C4-2B (cell line): ENCODE measurements around the gene TUBGCP4.

ENCODE experiments used
- H3K27ac ChIP-seq: fragments of 450-650 bp; 2 replicates; pipeline ENCODE4 v1.5.1; 2017
- ZFX ChIP-seq: fragments of 450-650 bp; IDR thresholded peaks from 2 replicates; pipeline ENCODE4 v1.6.1; 2017
- TF ChIP-seq, protein P1 (sequence below): fragments of 450-650 bp; conservative IDR thresholded peaks from 2 replicates; pipeline ENCODE4 v1.5.1; 2017; ENCODE audit warnings: mild to moderate bottlenecking

The TUBGCP4 gene, protein sequence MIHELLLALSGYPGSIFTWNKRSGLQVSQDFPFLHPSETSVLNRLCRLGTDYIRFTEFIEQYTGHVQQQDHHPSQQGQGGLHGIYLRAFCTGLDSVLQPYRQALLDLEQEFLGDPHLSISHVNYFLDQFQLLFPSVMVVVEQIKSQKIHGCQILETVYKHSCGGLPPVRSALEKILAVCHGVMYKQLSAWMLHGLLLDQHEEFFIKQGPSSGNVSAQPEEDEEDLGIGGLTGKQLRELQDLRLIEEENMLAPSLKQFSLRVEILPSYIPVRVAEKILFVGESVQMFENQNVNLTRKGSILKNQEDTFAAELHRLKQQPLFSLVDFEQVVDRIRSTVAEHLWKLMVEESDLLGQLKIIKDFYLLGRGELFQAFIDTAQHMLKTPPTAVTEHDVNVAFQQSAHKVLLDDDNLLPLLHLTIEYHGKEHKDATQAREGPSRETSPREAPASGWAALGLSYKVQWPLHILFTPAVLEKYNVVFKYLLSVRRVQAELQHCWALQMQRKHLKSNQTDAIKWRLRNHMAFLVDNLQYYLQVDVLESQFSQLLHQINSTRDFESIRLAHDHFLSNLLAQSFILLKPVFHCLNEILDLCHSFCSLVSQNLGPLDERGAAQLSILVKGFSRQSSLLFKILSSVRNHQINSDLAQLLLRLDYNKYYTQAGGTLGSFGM

GRCh38 chr15:43370975-43371974 is at the start of gene TUBGCP4, which contains the start of gene ZSCAN29:
TSS of gene TUBGCP4 (plus strand) at chr15:43371101. CDS start at chr15:43371355, 254 bp downstream.
TSS of gene ZSCAN29 (minus strand) at chr15:43371043. CDS start at chr15:43369913, 1,130 bp downstream.
- TF ChIP-seq ZFX, result peak; percentile 57
- TF ChIP-seq, protein P1, sequence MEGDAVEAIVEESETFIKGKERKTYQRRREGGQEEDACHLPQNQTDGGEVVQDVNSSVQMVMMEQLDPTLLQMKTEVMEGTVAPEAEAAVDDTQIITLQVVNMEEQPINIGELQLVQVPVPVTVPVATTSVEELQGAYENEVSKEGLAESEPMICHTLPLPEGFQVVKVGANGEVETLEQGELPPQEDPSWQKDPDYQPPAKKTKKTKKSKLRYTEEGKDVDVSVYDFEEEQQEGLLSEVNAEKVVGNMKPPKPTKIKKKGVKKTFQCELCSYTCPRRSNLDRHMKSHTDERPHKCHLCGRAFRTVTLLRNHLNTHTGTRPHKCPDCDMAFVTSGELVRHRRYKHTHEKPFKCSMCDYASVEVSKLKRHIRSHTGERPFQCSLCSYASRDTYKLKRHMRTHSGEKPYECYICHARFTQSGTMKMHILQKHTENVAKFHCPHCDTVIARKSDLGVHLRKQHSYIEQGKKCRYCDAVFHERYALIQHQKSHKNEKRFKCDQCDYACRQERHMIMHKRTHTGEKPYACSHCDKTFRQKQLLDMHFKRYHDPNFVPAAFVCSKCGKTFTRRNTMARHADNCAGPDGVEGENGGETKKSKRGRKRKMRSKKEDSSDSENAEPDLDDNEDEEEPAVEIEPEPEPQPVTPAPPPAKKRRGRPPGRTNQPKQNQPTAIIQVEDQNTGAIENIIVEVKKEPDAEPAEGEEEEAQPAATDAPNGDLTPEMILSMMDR, result peak; percentile 83

GRCh38 chr15:43325039-43325684 is 45.7 kb upstream of the TUBGCP4 start:
- TF ChIP-seq, protein P1, result no peak
- no peak for TF ChIP-seq ZFX
- H3K27ac ChIP-seq, result no peak overlapping the region

More at GRCh38 chr15:43370975-43371974, at the start of gene TUBGCP4, which contains the start of gene ZSCAN29:
- peak within 1 kb of the TSS; percentile 87 for H3K27ac ChIP-seq

- TF ChIP-seq, protein P1, result no peak
- TF ChIP-seq ZFX, result no peak
- peak overlapping the region; percentile 89 for H3K27ac ChIP-seq
Observed at GRCh38 chr15:43329217-43329959, 41.5 kb upstream of the TUBGCP4 start.

GRCh38 chr15:43329960-43330779 is 40.7 kb upstream of the TUBGCP4 start, which contains the start of gene LCMT2:
TSS of gene LCMT2 (minus strand) at chr15:43330573. CDS start at chr15:43330489, 84 bp downstream.
- TF ChIP-seq, protein P1, result no peak
- TF ChIP-seq ZFX, result peak; percentile 96
- peak within 1 kb of the TSS; percentile 89 for H3K27ac ChIP-seq

- H3K27ac ChIP-seq, result peak overlapping the region; percentile 89
- TF ChIP-seq, protein P1, result no peak
- TF ChIP-seq ZFX, result no peak
Observed at GRCh38 chr15:43330780-43331087, 40.2 kb upstream of the TUBGCP4 start.
